ENCODE measurements around the gene TSHZ3. TPM values are rescaled to one million over a fixed set of nuclear protein-coding genes. Genes with fewer than 3 reads are reported as not detected.

TSHZ3 gene
- total and polyA plus RNA-seq, 2 of the 13 experiments (the other 11 are each of a cell fraction or from before 2014, with no cell fraction given) = not detected

DNA sequence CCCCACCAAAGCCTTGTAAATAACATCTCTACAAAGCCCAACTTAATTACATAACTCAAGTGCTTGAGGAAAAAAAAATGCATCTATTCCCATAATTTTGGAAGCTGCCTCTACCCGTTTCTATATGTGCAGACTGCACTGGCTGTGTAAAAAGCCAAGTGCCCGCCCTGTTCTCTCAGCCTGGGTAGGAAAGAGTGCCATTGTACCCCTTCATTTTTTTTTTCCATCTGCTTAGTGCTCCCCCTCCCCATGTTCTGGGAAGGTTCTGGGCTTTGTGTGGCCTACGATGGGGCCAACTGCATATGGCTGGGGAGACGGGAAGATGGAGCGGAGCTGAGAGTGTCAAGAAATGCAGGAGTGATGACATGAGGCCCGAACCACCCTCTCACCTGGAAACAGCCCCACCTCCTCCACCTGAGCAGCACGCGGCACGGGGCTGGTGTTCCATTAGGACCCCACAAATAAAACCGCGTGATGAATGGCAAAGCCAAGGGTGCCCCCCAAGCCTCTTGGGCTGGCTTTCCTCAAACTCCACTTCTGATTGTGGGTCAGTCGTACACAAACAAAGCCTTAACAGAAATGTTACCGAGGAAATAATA lies 42.1 kb downstream of the TSHZ3 start:
- Histone ChIP-seq H3K9me3 (ENCODE audit: low read length) (no peaks in the 10 kb centered on the region), H3K27me3 (ENCODE audit: control insufficient read depth in 1 of 2, insufficient read depth in 2 of 2, low read length in 2 of 2) (0 out of 5 replicates have a peak, but pooled peaks cover 0 to 2% of the 10 kb centered on the region in 2 experiments), H3K79me2 (ENCODE audit: insufficient read depth, low read length) (no peaks in the 10 kb centered on the region), H3K4me2 (ENCODE audit: low read depth, low read length) (no peak overlapping the region), H3K4me3 (replicated peaks in 1 of 3; ENCODE audit: insufficient read depth in 1 of 3, low read depth in 2 of 3, low read length in 3 of 3) (no peak overlapping the region), H3K27ac (ENCODE audit: extremely low read length, insufficient read depth, low read length) (no peak overlapping the region), H3K9ac (ENCODE audit: insufficient read depth, low read depth, low read length) (no peak overlapping the region), H3K4me1 (ENCODE audit: insufficient read depth, low read length) (no peaks in the 10 kb centered on the region), H4K20me1 (ENCODE audit: insufficient read depth, low read length) (no peaks in the 10 kb centered on the region), H3K36me3 (replicated peaks in 1 of 2; ENCODE audit: control insufficient read depth in 1 of 2, insufficient read depth in 2 of 2, low read length in 2 of 2) (no peaks in the 10 kb centered on the region), H2AFZ (ENCODE audit: low read length) (no peak overlapping the region)
- DNase-seq (ENCODE audit: low spot score) (no peak), ATAC-seq (no peak), FAIRE-seq (no peak)
- no TSS peak for BruUV-seq (replicated peaks)
- no peak for TF ChIP-seq KMT2A (CRISPR knock-in tag; IDR thresholded peaks at IDR 0.05)
- TF ChIP-seq, protein P1, sequence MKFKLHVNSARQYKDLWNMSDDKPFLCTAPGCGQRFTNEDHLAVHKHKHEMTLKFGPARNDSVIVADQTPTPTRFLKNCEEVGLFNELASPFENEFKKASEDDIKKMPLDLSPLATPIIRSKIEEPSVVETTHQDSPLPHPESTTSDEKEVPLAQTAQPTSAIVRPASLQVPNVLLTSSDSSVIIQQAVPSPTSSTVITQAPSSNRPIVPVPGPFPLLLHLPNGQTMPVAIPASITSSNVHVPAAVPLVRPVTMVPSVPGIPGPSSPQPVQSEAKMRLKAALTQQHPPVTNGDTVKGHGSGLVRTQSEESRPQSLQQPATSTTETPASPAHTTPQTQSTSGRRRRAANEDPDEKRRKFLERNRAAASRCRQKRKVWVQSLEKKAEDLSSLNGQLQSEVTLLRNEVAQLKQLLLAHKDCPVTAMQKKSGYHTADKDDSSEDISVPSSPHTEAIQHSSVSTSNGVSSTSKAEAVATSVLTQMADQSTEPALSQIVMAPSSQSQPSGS (CRISPR knock-in tag; IDR thresholded peaks at IDR 0.05) = no peak
- no peak for TF ChIP-seq ZNF660 (CRISPR knock-in tag; IDR thresholded peaks at IDR 0.05; ENCODE audit: borderline replicate concordance, low read depth)
- TF ChIP-seq CBFB (CRISPR knock-in tag; IDR thresholded peaks at IDR 0.05) = no peak
- TF ChIP-seq ZNF724P (CRISPR knock-in tag; IDR thresholded peaks at IDR 0.05; ENCODE audit: borderline replicate concordance) = no peak
- TF ChIP-seq ATRX (CRISPR knock-in tag; IDR thresholded peaks at IDR 0.05; ENCODE audit: borderline replicate concordance) = no peak
- TF ChIP-seq BHLHE40 (IDR thresholded peaks at IDR 0.05; ENCODE audit: low read length) = no peak
- no peak for TF ChIP-seq RAD51 (IDR thresholded peaks at IDR 0.05; ENCODE audit: borderline replicate concordance)
- no peak for TF ChIP-seq HOXA3 (CRISPR knock-in tag; IDR thresholded peaks at IDR 0.05)
- in situ Hi-C loops (cut with HindIII; ENCODE audit: extremely low pct_ligation_motif_present, low pct_unique_long_range_greater_than_20kb) (no loop called here), intact Hi-C loops (cut with micrococcal nuclease; ENCODE audit: unreplicated experiment) (no loop called here)
- ChIA-PET CTCF (ENCODE audit: low intra/inter-chr PET ratio, low total read pairs) (no interaction called here), POLR2A (no interaction called here)
- WGBS (ENCODE audit: low lambda C conversion rate) = 24% methylated on average over 11 of the region's 13 CpGs

Data from HepG2 (cell line).